T-cell (primary cell): ENCODE results near the gene KLF15. TPM values are rescaled to one million over a fixed set of nuclear protein-coding genes. Genes with fewer than 3 reads are reported as not detected.

ENCODE experiments used
- ATAC-seq, 4 experiments: fragments of 200-7000 bp in 3 of 4; fragments of 150-1000 bp in 1 of 4; cut with Tn5 transposase; replicated peaks in 1 of 4; 1 replicate in 3 of 4; 2 replicates in 1 of 4; pipeline ENCODE4 v1.10.0; 2021; ENCODE audit warnings: moderate library complexity in 3 of 4, mild to moderate bottlenecking in 2 of 4, moderate number of reproducible peaks in 1 of 4
- CTCF ChIA-PET, 2 donors: fragments of 300-600 bp; sonication (Branson Sonifier 250); formaldehyde crosslinking; loops; one replicate each; lab custom pipeline; 2022; ENCODE audit warnings: antibody characterized with exemption in 2 of 2; lab: Charles Lee
- POLR2A ChIA-PET, 2 donors: fragments of 300-600 bp; sonication (Branson Sonifier 250); formaldehyde crosslinking; loops; one replicate each; lab custom pipeline; 2022; ENCODE audit warnings: antibody characterized with exemption in 2 of 2; lab: Charles Lee
- DNase-seq, 35 experiments: peaks; one replicate each; pipeline versions ENCODE4 v3.0.0 to v3.0.0-alpha.2; 2013 to 2023
- H3K27ac ChIP-seq: one replicate; pipeline ENCODE4 v1.5.1; 2013; ENCODE audit warnings: low read length
- H3K27me3 ChIP-seq, 2 experiments: replicated peaks in 1 of 2; 1 replicate in 1 of 2; 2 replicates in 1 of 2; pipeline versions ENCODE4 v1.6.1 to v1.7.0; 2013; ENCODE audit warnings: low read length in 1 of 2, mixed read lengths in 1 of 2; ENCODE audit not compliant: control insufficient read depth in 2 of 2, insufficient read depth in 2 of 2; ENCODE audit errors: extremely low read depth in 1 of 2
- H3K36me3 ChIP-seq, 2 donors: 1 replicate in 1 of 2; 2 replicates in 1 of 2; pipeline versions ENCODE4 v1.6.1 to v1.7.0; 2013; ENCODE audit warnings: low read length in 1 of 2; ENCODE audit not compliant: control insufficient read depth in 2 of 2, insufficient read depth in 1 of 2; ENCODE audit errors: extremely low read depth in 1 of 2
- H3K4me1 ChIP-seq, 2 experiments: 1 replicate in 1 of 2; 2 replicates in 1 of 2; pipeline versions ENCODE4 v1.6.1 to v1.7.0; 2013; ENCODE audit warnings: low read length in 2 of 2, mixed read lengths in 1 of 2; ENCODE audit not compliant: insufficient read depth in 2 of 2, control insufficient read depth in 1 of 2; ENCODE audit errors: extremely low read depth in 1 of 2
- H3K4me3 ChIP-seq, 2 donors: 1 replicate in 1 of 2; 2 replicates in 1 of 2; pipeline versions ENCODE4 v1.5.1 to v1.7.0; 2013; ENCODE audit warnings: mild to moderate bottlenecking in 2 of 2, low read length in 1 of 2, moderate library complexity in 1 of 2; ENCODE audit not compliant: control insufficient read depth in 1 of 2; ENCODE audit errors: extremely low read depth in 1 of 2
- H3K9me3 ChIP-seq: 2 replicates; pipeline ENCODE4 v1.7.0; 2013
- H3K27ac Mint-ChIP-seq, 2 donors: one replicate each; pipeline ENCODE4 v1.8.0; 2020 to 2021; ENCODE audit warnings: mild to moderate bottlenecking in 2 of 2, mixed read lengths in 2 of 2
- H3K27me3 Mint-ChIP-seq, 2 donors: one replicate each; pipeline ENCODE4 v1.8.0; 2021 to 2022; ENCODE audit warnings: mixed read lengths in 2 of 2
- H3K36me3 Mint-ChIP-seq: one replicate; pipeline ENCODE4 v1.8.0; 2021; ENCODE audit warnings: mixed read lengths
- H3K4me1 Mint-ChIP-seq, 3 donors: one replicate each; pipeline ENCODE4 v1.8.0; 2020 to 2022; ENCODE audit warnings: mixed read lengths in 3 of 3, mild to moderate bottlenecking in 1 of 3
- H3K4me3 Mint-ChIP-seq, 3 donors: one replicate each; pipeline ENCODE4 v1.8.0; 2020 to 2022; ENCODE audit warnings: mild to moderate bottlenecking in 3 of 3, mixed read lengths in 3 of 3, moderate library complexity in 3 of 3
- H3K9me3 Mint-ChIP-seq, 3 donors: one replicate each; pipeline ENCODE4 v1.8.0; 2020 to 2022; ENCODE audit warnings: mixed read lengths in 3 of 3
- WGBS: methylation state at CpG from one replicate; pipeline ENCODE4 v1.1.5; 2013; ENCODE audit warnings: missing lambda C conversion rate; ENCODE audit not compliant: insufficient coverage; 5-methylcytosine and 5-hydroxymethylcytosine counted together
- total RNA-seq, 35 experiments: library from RNA in 6 of 35; stranded (reverse) in 6 of 35; fragments of 120-200 nt in 1 of 35; gene quantifications; one replicate each; pipeline versions ENCODE4 v1.2.1 to v1.2.4 and lab custom pipeline; 2013 to 2026

The KLF15 gene
- total RNA-seq, 5 donors from 2014 or later (not counting 1 experiment from before 2014, with no cell fraction given) = 0.26 to 0.75 (median 0.35) TPM

GRCh38 chr3:126377211-126377610 lies 20.0 kb upstream of the KLF15 start:
- DNase-seq (no peak), ATAC-seq (no peak)
- peaks cover 0 to 1% (median 0%) of the 10 kb centered on the region in 3 donors for H3K4me1 Mint-ChIP-seq
- no peak overlapping the region for H3K4me3 Mint-ChIP-seq
- Histone ChIP-seq H3K36me3 (no peaks in the 10 kb centered on the region), H3K4me3 (no peak overlapping the region), H3K4me1 (no peaks in the 10 kb centered on the region), H3K9me3 (no peaks in the 10 kb centered on the region), H3K27ac (no peak overlapping the region), H3K27me3 (peaks cover 0 to 30% of the 10 kb centered on the region in 2 experiments)
- H3K27me3 Mint-ChIP-seq = peaks cover 13 to 20% of the 10 kb centered on the region in 2 donors
- H3K36me3 Mint-ChIP-seq = no peaks in the 10 kb centered on the region
- 86% methylated on average over 1 of the region's 3 CpGs for WGBS
- ChIA-PET CTCF (no interaction called here), POLR2A (no interaction called here)
- H3K27ac Mint-ChIP-seq = no peak overlapping the region
- no peaks in the 10 kb centered on the region for H3K9me3 Mint-ChIP-seq

GRCh38 chr3:126376444-126376843 lies 19.2 kb upstream of the KLF15 start:
- H3K27ac ChIP-seq = no peak overlapping the region
- CTCF ChIA-PET = interaction anchor here in 1 of 2 donors (0.5 kb wide), 1 partner anchor 1171 kb away, joined by 4 read pairs; no protein-coding TSS in a partner anchor
- ATAC-seq = no peak

GRCh38 chr3:126375835-126376331 lies 18.7 kb upstream of the KLF15 start:
- DNase-seq (no peak), ATAC-seq (no peak)
- Histone ChIP-seq H3K9me3 (no peaks in the 10 kb centered on the region), H3K36me3 (no peaks in the 10 kb centered on the region), H3K4me1 (no peaks in the 10 kb centered on the region), H3K4me3 (no peak overlapping the region), H3K27me3 (peaks cover 0 to 30% of the 10 kb centered on the region in 2 experiments), H3K27ac (no peak overlapping the region)
- CTCF ChIA-PET = no interaction called here
- WGBS = 77% methylated on average over 12 of the region's 13 CpGs
- no peak overlapping the region for H3K4me3 Mint-ChIP-seq
- H3K36me3 Mint-ChIP-seq = no peaks in the 10 kb centered on the region
- no peak overlapping the region for H3K27ac Mint-ChIP-seq
- H3K9me3 Mint-ChIP-seq = no peaks in the 10 kb centered on the region
- POLR2A ChIA-PET = no interaction called here
- H3K4me1 Mint-ChIP-seq = peaks cover 0 to 1% (median 0%) of the 10 kb centered on the region in 3 donors
- peaks cover 7 to 15% of the 10 kb centered on the region in 2 donors for H3K27me3 Mint-ChIP-seq

More at GRCh38 chr3:126376444-126376843, 19.2 kb upstream of the KLF15 start:
- no peak overlapping the region for H3K4me3 Mint-ChIP-seq
- H3K4me1 Mint-ChIP-seq = peaks cover 0 to 1% (median 0%) of the 10 kb centered on the region in 3 donors
- 67% methylated on average over 1 of the region's 3 CpGs for WGBS
- H3K27me3 Mint-ChIP-seq = peaks cover 8 to 15% of the 10 kb centered on the region in 2 donors
- no peaks in the 10 kb centered on the region for H3K36me3 Mint-ChIP-seq
- POLR2A ChIA-PET = no interaction called here
- Histone ChIP-seq H3K4me1 (no peaks in the 10 kb centered on the region), H3K27me3 (peaks cover 0 to 24% of the 10 kb centered on the region in 2 experiments), H3K9me3 (no peaks in the 10 kb centered on the region), H3K4me3 (no peak overlapping the region), H3K36me3 (no peaks in the 10 kb centered on the region)
- DNase-seq = no peak
- no peak overlapping the region for H3K27ac Mint-ChIP-seq
- H3K9me3 Mint-ChIP-seq = no peaks in the 10 kb centered on the region

- peaks cover 0 to 22% of the 10 kb centered on the region in 2 experiments for H3K27me3 ChIP-seq
- H3K36me3 ChIP-seq = no peaks in the 10 kb centered on the region
- 73% methylated on average over 20 of the region's 21 CpGs for WGBS
- Mint-ChIP-seq H3K27me3 (peaks cover 0 to 6% of the 10 kb centered on the region in 2 donors), H3K4me3 (no peak overlapping the region), H3K27ac (no peak overlapping the region), H3K36me3 (no peaks in the 10 kb centered on the region), H3K4me1 (peaks cover 0 to 1% (median 0%) of the 10 kb centered on the region in 3 donors), H3K9me3 (no peaks in the 10 kb centered on the region)
- no peak overlapping the region for H3K27ac ChIP-seq
- no peak overlapping the region for H3K4me3 ChIP-seq
- CTCF ChIA-PET = interaction anchor here in 1 of 2 donors (0.6 kb wide), 1 partner anchor 731 kb away, joined by 3 read pairs; no protein-coding TSS in a partner anchor
- DNase-seq = no peak
- no peak for ATAC-seq
- no peaks in the 10 kb centered on the region for H3K9me3 ChIP-seq
- POLR2A ChIA-PET = no interaction called here
- no peaks in the 10 kb centered on the region for H3K4me1 ChIP-seq
Measured at GRCh38 chr3:126373682-126374601, 16.7 kb upstream of the KLF15 start.

GRCh38 chr3:126373146-126373613 lies 16.0 kb upstream of the KLF15 start:
- Histone ChIP-seq H3K4me3 (no peak overlapping the region), H3K27ac (no peak overlapping the region), H3K36me3 (no peaks in the 10 kb centered on the region), H3K9me3 (no peaks in the 10 kb centered on the region), H3K4me1 (no peaks in the 10 kb centered on the region), H3K27me3 (peaks cover 0 to 22% of the 10 kb centered on the region in 2 experiments)
- ATAC-seq = no peak
- H3K4me3 Mint-ChIP-seq = no peak overlapping the region
- H3K27ac Mint-ChIP-seq = no peak overlapping the region
- peaks cover 0 to 6% of the 10 kb centered on the region in 2 donors for H3K27me3 Mint-ChIP-seq
- no peaks in the 10 kb centered on the region for H3K9me3 Mint-ChIP-seq
- ChIA-PET POLR2A (no interaction called here), CTCF (no interaction called here)
- H3K4me1 Mint-ChIP-seq = peaks cover 0 to 1% (median 0%) of the 10 kb centered on the region in 3 donors
- WGBS = 100% methylated on average over 2 of the region's 4 CpGs
- H3K36me3 Mint-ChIP-seq = no peaks in the 10 kb centered on the region
- DNase-seq = no peak

GRCh38 chr3:126372413-126373145 lies 15.4 kb upstream of the KLF15 start:
- Mint-ChIP-seq H3K4me3 (no peak overlapping the region), H3K27me3 (peaks cover 0 to 5% of the 10 kb centered on the region in 2 donors), H3K36me3 (no peaks in the 10 kb centered on the region), H3K4me1 (peaks cover 0 to 1% (median 0%) of the 10 kb centered on the region in 3 donors), H3K9me3 (no peaks in the 10 kb centered on the region), H3K27ac (no peak overlapping the region)
- WGBS = 81% methylated on average over 12 of the region's 12 CpGs
- Histone ChIP-seq H3K4me3 (no peak overlapping the region), H3K9me3 (no peaks in the 10 kb centered on the region), H3K27ac (no peak overlapping the region), H3K36me3 (no peaks in the 10 kb centered on the region), H3K4me1 (no peaks in the 10 kb centered on the region), H3K27me3 (peaks cover 0 to 22% of the 10 kb centered on the region in 2 experiments)
- DNase-seq (no peak), ATAC-seq (no peak)
- CTCF ChIA-PET = no interaction called here
- POLR2A ChIA-PET = no interaction called here
